H1 (cell line): Measurements from ENCODE around the gene NABP2. TPM values are rescaled to one million over a fixed set of nuclear protein-coding genes. Genes with fewer than 3 reads are reported as not detected.

Experiments
- BRCA1 ChIP-seq: IDR thresholded peaks from 2 replicates; pipeline ENCODE4 v1.6.1; 2012; ENCODE audit warnings: low read depth, low read length, improper control_type of control experiment
- NRF1 ChIP-seq: IDR thresholded peaks from 2 replicates; pipeline ENCODE4 v1.6.1; 2011; ENCODE audit warnings: mild to moderate bottlenecking, low read depth, low read length, improper control_type of control experiment
- SIRT6 ChIP-seq: IDR thresholded peaks from one replicate; pipeline ENCODE4 v1.7.1; 2012; ENCODE audit warnings: low read length, inconsistent platforms
- polyA plus RNA-seq, 7 experiments: library from polyadenylated mRNA; depleted of rRNA in 3 of 7; stranded (reverse) in 5 of 7; unstranded in 2 of 7; fragments of >200 nt in 5 of 7; fragments of 200-250 nt in 2 of 7; gene quantifications; 1 replicate in 5 of 7; 2 replicates in 1 of 7; 4 replicates in 1 of 7; pipeline versions ENCODE4 v1.2.1 to v1.2.3, GENCODE V29; 2011 to 2013; ENCODE audit warnings: missing spikeins in 2 of 7, mixed read lengths in 2 of 7
- total RNA-seq: library from RNA; stranded (reverse); fragmentation: NEBNext Ultra II Directional; extraction: Animal tissue kit (Norgen Biotek cat#: 25700); gene quantifications from 2 replicates; pipeline ENCODE4 v1.2.1, GENCODE V29; 2021

Gene NABP2
- total and polyA plus RNA-seq, 2 of the 8 experiments (the other 6 are each of a cell fraction or from before 2014, with no cell fraction given): 58.1 to 67.5 TPM

- no peak for TF ChIP-seq BRCA1
- no peak for TF ChIP-seq SIRT6
- no peak for TF ChIP-seq NRF1
Observed at GRCh38 chr12:56236985-56237384, 12.8 kb downstream of the NABP2 start (continued).
